ENCODE results near the gene CPO. TPM values are rescaled to one million over a fixed set of nuclear protein-coding genes. Genes with fewer than 3 reads are reported as not detected.

The CPO gene
- total and polyA plus RNA-seq, 4 donors: 0.51 to 0.69 (median 0.58) TPM; not detected in 1

DNA sequence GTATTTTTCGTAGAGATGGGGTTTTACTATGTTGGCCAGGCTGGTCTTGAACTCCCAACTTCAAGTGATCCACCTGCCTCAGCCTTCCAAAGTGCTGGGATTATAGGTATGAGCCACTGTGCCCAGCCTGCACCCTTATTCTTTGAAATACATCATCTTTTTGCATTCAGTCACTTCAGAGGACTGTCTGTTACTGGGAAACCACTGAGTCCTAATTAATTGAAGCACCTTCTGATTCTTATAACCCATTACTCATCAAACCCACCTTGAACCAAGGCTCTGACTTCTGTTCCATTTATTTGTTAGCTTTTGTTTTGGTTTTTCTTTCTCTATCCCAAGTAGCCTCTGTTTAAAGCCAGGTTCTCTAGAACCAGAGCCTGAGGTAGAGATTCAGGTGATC, 49.6 kb downstream of the CPO start:
- peaks cover 0 to 3% of the 10 kb centered on the region in 2 donors for H3K4me1 ChIP-seq (ENCODE audit: control insufficient read depth in 1 of 2, insufficient read depth in 2 of 2, low read length in 2 of 2)
- intact Hi-C loops (cut with DNase I): loop anchor here (10.0 kb wide), 4 partner anchors 176 to 356 kb away; partner anchors contain the start of gene KLF7 (in 1 of the 2)
- 94 to 97% methylated on average over 1 of the region's 1 CpG for WGBS, 2 donors
- ATAC-seq (ENCODE audit: low FRiP score) (no peak), DNase-seq (no peak)
- peaks cover 0 to 2% of the 10 kb centered on the region in 2 donors for H3K36me3 ChIP-seq (ENCODE audit: control insufficient read depth in 1 of 2, insufficient read depth in 2 of 2, low read length in 1 of 2)
- no peak overlapping the region for H3K4me3 ChIP-seq (ENCODE audit: low read length in 2 of 2)
- no peaks in the 10 kb centered on the region for H3K27me3 ChIP-seq (ENCODE audit: control insufficient read depth in 1 of 2, insufficient read depth in 2 of 2, low read length in 1 of 2)
- no peak overlapping the region for H3K27ac ChIP-seq (ENCODE audit: low read depth in 1 of 2, low read length in 2 of 2)
- no peaks in the 10 kb centered on the region for H3K9me3 ChIP-seq (ENCODE audit: control insufficient read depth, low read length)

DNA sequence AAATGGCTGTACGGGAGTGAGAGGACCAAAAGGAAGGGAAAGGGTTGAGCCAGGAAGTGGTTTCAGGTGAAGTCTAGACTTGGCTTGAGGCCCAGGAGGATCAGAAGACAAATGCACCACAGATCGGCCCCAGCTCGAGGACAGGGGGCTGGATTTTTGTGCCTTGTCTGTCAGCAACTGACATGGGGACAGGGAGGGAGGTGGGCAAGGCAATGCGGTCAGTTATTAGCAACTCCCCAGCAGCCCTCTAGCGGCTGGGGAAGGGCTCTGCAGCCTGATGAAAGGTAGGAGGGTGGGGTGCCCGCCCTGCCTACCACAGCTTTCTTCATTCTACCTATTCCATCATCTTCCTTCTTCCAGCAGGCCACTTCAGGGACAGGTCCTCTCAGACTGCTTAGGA, 50.0 kb downstream of the CPO start:
- intact Hi-C loops (cut with DNase I): loop anchor here (10.0 kb wide), 4 partner anchors 175 to 355 kb away; partner anchors contain the start of gene KLF7 (in 1 of the 2)

DNA sequence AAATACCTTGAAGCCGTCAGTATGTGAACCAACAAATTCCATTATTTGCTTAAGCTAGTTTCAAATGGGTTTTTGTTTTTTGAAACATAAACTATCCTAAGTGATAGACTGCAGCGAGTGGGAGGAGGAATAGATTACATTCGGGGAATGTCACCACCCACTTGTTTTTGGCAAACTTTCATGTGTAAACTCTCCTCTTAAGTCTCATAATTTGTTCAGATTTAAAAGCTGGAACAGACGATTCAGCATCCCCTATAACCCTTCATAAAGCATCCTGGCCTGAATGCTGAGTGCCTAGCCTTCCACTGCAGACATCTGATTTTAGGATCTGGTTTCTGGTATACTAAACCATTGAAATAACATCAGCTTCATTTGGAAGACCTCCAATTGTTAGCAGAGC, 51.0 kb downstream of the CPO start:
- peaks cover 2% of the 10 kb centered on the region for H3K9me3 ChIP-seq (ENCODE audit: control insufficient read depth, low read length)
- intact Hi-C loops (cut with DNase I): no loop called here
- H3K4me1 ChIP-seq (ENCODE audit: control insufficient read depth in 1 of 2, insufficient read depth in 2 of 2, low read length in 2 of 2): peaks cover 0 to 3% of the 10 kb centered on the region in 2 donors
- no peak overlapping the region for H3K4me3 ChIP-seq (ENCODE audit: low read length in 2 of 2)
- WGBS, 2 donors: 22 to 26% methylated on average over 4 of the region's 4 CpGs
- ATAC-seq (ENCODE audit: low FRiP score): no peak
- no peaks in the 10 kb centered on the region for H3K36me3 ChIP-seq (ENCODE audit: control insufficient read depth in 1 of 2, insufficient read depth in 2 of 2, low read length in 1 of 2)
- no peaks in the 10 kb centered on the region for H3K27me3 ChIP-seq (ENCODE audit: control insufficient read depth in 1 of 2, insufficient read depth in 2 of 2, low read length in 1 of 2)
- DNase-seq: no peak
- H3K27ac ChIP-seq (ENCODE audit: low read depth in 1 of 2, low read length in 2 of 2): no peak overlapping the region

More for the DNA sequence above, 50.0 kb downstream of the CPO start:
- 47 to 54% methylated on average over 6 of the region's 6 CpGs for WGBS, 2 donors
- Histone ChIP-seq H3K9me3 (ENCODE audit: control insufficient read depth, low read length) (no peaks in the 10 kb centered on the region), H3K36me3 (ENCODE audit: control insufficient read depth in 1 of 2, insufficient read depth in 2 of 2, low read length in 1 of 2) (peaks cover 0 to 2% of the 10 kb centered on the region in 2 donors), H3K27me3 (ENCODE audit: control insufficient read depth in 1 of 2, insufficient read depth in 2 of 2, low read length in 1 of 2) (no peaks in the 10 kb centered on the region), H3K4me1 (ENCODE audit: control insufficient read depth in 1 of 2, insufficient read depth in 2 of 2, low read length in 2 of 2) (peaks cover 0 to 3% of the 10 kb centered on the region in 2 donors), H3K27ac (ENCODE audit: low read depth in 1 of 2, low read length in 2 of 2) (no peak overlapping the region), H3K4me3 (ENCODE audit: low read length in 2 of 2) (no peak overlapping the region)
- DNase-seq (peak in 1 of 2 donors; percentile 51), ATAC-seq (ENCODE audit: low FRiP score) (no peak)

GRCh38 chr2:206991070-206991469, 51.8 kb downstream of the CPO start:
- Histone ChIP-seq H3K9me3 (ENCODE audit: control insufficient read depth, low read length) (peaks cover 2% of the 10 kb centered on the region), H3K4me1 (ENCODE audit: control insufficient read depth in 1 of 2, insufficient read depth in 2 of 2, low read length in 2 of 2) (peaks cover 0 to 3% of the 10 kb centered on the region in 2 donors), H3K27me3 (ENCODE audit: control insufficient read depth in 1 of 2, insufficient read depth in 2 of 2, low read length in 1 of 2) (no peaks in the 10 kb centered on the region), H3K36me3 (ENCODE audit: control insufficient read depth in 1 of 2, insufficient read depth in 2 of 2, low read length in 1 of 2) (no peaks in the 10 kb centered on the region), H3K27ac (ENCODE audit: low read depth in 1 of 2, low read length in 2 of 2) (no peak overlapping the region), H3K4me3 (ENCODE audit: low read length in 2 of 2) (no peak overlapping the region)
- ATAC-seq (ENCODE audit: low FRiP score) (no peak), DNase-seq (no peak)
- WGBS, 2 donors: 88 to 93% methylated on average over 2 of the region's 2 CpGs
- intact Hi-C loops (cut with DNase I): no loop called here

- intact Hi-C loops (cut with DNase I): no loop called here
- Histone ChIP-seq H3K4me3 (ENCODE audit: low read length in 2 of 2) (no peak overlapping the region), H3K27ac (ENCODE audit: low read depth in 1 of 2, low read length in 2 of 2) (no peak overlapping the region), H3K27me3 (ENCODE audit: control insufficient read depth in 1 of 2, insufficient read depth in 2 of 2, low read length in 1 of 2) (no peaks in the 10 kb centered on the region), H3K36me3 (ENCODE audit: control insufficient read depth in 1 of 2, insufficient read depth in 2 of 2, low read length in 1 of 2) (no peaks in the 10 kb centered on the region), H3K4me1 (ENCODE audit: control insufficient read depth in 1 of 2, insufficient read depth in 2 of 2, low read length in 2 of 2) (peaks cover 0 to 3% of the 10 kb centered on the region in 2 donors), H3K9me3 (ENCODE audit: control insufficient read depth, low read length) (peaks cover 3% of the 10 kb centered on the region)
- ATAC-seq (ENCODE audit: low FRiP score): no peak
- WGBS, 2 donors: 87 to 93% methylated on average over 2 of the region's 2 CpGs
- DNase-seq: no peak
These were observed 54.1 kb downstream of the CPO start for GRCh38 chr2:206993396-206993911.

DNA sequence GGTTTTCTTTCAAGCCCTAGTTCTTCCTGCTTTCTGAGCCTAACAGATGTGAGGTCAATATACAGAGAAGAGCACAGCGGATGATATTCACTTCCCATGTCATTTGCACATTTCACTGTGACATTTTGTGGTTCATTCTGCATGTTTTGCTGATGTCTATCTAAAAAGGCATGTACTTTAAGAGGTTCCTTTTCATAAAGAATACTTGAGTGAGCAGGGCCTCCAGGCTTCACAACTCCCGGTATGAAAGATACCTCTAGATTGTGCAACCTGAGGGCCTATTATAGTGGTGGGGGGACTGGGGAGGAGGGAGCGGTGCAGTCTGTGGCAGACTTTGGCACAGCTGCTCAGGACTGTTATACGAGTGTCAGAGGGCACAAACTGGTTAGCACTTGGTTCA, 54.6 kb downstream of the CPO start:
- Histone ChIP-seq H3K36me3 (ENCODE audit: control insufficient read depth in 1 of 2, insufficient read depth in 2 of 2, low read length in 1 of 2) (no peaks in the 10 kb centered on the region), H3K4me3 (ENCODE audit: low read length in 2 of 2) (no peak overlapping the region), H3K9me3 (ENCODE audit: control insufficient read depth, low read length) (peaks cover 3% of the 10 kb centered on the region), H3K27ac (ENCODE audit: low read depth in 1 of 2, low read length in 2 of 2) (no peak overlapping the region), H3K27me3 (ENCODE audit: control insufficient read depth in 1 of 2, insufficient read depth in 2 of 2, low read length in 1 of 2) (no peaks in the 10 kb centered on the region), H3K4me1 (ENCODE audit: control insufficient read depth in 1 of 2, insufficient read depth in 2 of 2, low read length in 2 of 2) (peaks cover 0 to 3% of the 10 kb centered on the region in 2 donors)
- intact Hi-C loops (cut with DNase I): no loop called here
- DNase-seq (no peak), ATAC-seq (ENCODE audit: low FRiP score) (no peak)
- 59 to 80% methylated on average over 4 of the region's 4 CpGs for WGBS, 2 donors

DNA sequence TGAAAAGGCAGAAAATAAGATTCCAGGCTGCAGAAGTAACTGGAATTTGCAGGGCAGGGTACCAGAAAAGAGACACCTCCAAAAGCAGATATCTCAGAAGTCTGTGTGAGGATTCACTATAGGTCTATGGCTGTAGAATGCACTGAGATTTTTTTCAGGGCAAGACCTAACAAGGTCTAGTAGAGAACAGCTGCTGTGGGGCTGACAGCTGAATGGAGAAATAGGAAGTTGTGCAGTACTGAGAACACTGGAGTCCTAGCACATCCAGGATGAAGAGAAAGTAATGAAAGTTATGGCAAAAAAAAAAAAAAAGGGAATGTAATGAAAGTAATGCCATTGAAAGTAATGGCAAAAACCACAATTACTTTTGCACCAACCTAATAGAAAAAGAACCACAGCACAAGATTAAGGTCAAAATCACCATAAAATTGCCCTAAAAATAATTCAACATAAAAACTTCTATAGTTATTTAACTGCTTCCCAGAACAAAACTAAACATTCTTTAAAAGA, 57.3 kb downstream of the CPO start:
- Histone ChIP-seq H3K27me3 (ENCODE audit: control insufficient read depth in 1 of 2, insufficient read depth in 2 of 2, low read length in 1 of 2) (no peaks in the 10 kb centered on the region), H3K27ac (ENCODE audit: low read depth in 1 of 2, low read length in 2 of 2) (no peak overlapping the region), H3K4me3 (ENCODE audit: low read length in 2 of 2) (no peak overlapping the region), H3K36me3 (ENCODE audit: control insufficient read depth in 1 of 2, insufficient read depth in 2 of 2, low read length in 1 of 2) (no peaks in the 10 kb centered on the region), H3K4me1 (ENCODE audit: control insufficient read depth in 1 of 2, insufficient read depth in 2 of 2, low read length in 2 of 2) (no peaks in the 10 kb centered on the region), H3K9me3 (ENCODE audit: control insufficient read depth, low read length) (peaks cover 5% of the 10 kb centered on the region)
- DNase-seq: no peak
- no peak for ATAC-seq (ENCODE audit: low FRiP score)
- intact Hi-C loops (cut with DNase I): no loop called here

GRCh38 chr2:207008105-207008990, 69.0 kb downstream of the CPO start:
- ATAC-seq (ENCODE audit: low FRiP score): no peak
- H3K4me3 ChIP-seq (ENCODE audit: low read length in 2 of 2): no peak overlapping the region
- WGBS, 2 donors: 64 to 66% methylated on average over 1 of the region's 1 CpG
- H3K36me3 ChIP-seq (ENCODE audit: control insufficient read depth in 1 of 2, insufficient read depth in 2 of 2, low read length in 1 of 2): no peaks in the 10 kb centered on the region
- intact Hi-C loops (cut with DNase I): no loop called here
- H3K4me1 ChIP-seq (ENCODE audit: control insufficient read depth in 1 of 2, insufficient read depth in 2 of 2, low read length in 2 of 2): no peaks in the 10 kb centered on the region
- DNase-seq: no peak
- H3K27ac ChIP-seq (ENCODE audit: low read depth in 1 of 2, low read length in 2 of 2): no peak overlapping the region
- H3K9me3 ChIP-seq (ENCODE audit: control insufficient read depth, low read length): no peaks in the 10 kb centered on the region
- no peaks in the 10 kb centered on the region for H3K27me3 ChIP-seq (ENCODE audit: control insufficient read depth in 1 of 2, insufficient read depth in 2 of 2, low read length in 1 of 2)

All from aorta (tissue), 5 donors.